Erythroblast (primary cell): ENCODE data around the gene SCN2A.

Source experiments
- GATA1 ChIP-seq: IDR thresholded peaks from 2 replicates; pipeline ENCODE4 v1.6.1; 2011; ENCODE audit warnings: low read depth, mild to moderate bottlenecking, control low read depth, low read length, moderate library complexity
- POLR2A ChIP-seq: IDR thresholded peaks from 2 replicates; pipeline ENCODE4 v1.6.1; 2011; ENCODE audit warnings: mild to moderate bottlenecking, low read length

- no peak for TF ChIP-seq POLR2A
- no peak for TF ChIP-seq GATA1
These were observed 110.0 kb downstream of the SCN2A start for GRCh38 chr2:165349181-165349580.
